Adrenal gland (tissue), 12 donors: ENCODE data around the gene PTGS1. TPM values are rescaled to one million over a fixed set of nuclear protein-coding genes. Genes with fewer than 3 reads are reported as not detected.

Source experiments
- DNase-seq, 7 donors: peaks; one replicate each; pipeline ENCODE4 v3.0.0-alpha.2; 2019 to 2020
- H3K27ac ChIP-seq, 5 donors: fragments of 200-600 bp; sonication (generic) in 4 of 5; 1 replicate in 3 of 5; 2 replicates in 2 of 5; pipeline versions ENCODE4 v1.5.1 to v1.8.0; 2016 to 2020; ENCODE audit warnings: mild to moderate bottlenecking in 1 of 5
- H3K27me3 ChIP-seq: fragments of 200-600 bp; 2 replicates; pipeline ENCODE4 v1.8.0; 2021
- H3K36me3 ChIP-seq, 2 donors: fragments of 200-600 bp; replicated peaks in 1 of 2; 1 replicate in 1 of 2; 2 replicates in 1 of 2; pipeline versions ENCODE4 v1.5.1 to v1.8.0; 2018 to 2022
- H3K4me1 ChIP-seq, 2 donors: fragments of 200-600 bp; replicated peaks in 1 of 2; 1 replicate in 1 of 2; 2 replicates in 1 of 2; pipeline versions ENCODE4 v1.5.1 to v1.8.0; 2018 to 2021
- H3K4me3 ChIP-seq, 4 donors: fragments of 200-600 bp; sonication (generic) in 3 of 4; one replicate each; pipeline ENCODE4 v1.5.1; 2016 to 2018
- H3K9me3 ChIP-seq, 3 donors: fragments of 200-600 bp; sonication (generic) in 1 of 3; replicated peaks in 1 of 3; 1 replicate in 2 of 3; 2 replicates in 1 of 3; pipeline versions ENCODE4 v1.5.1 to v1.8.0; 2016 to 2021
- POLR2A ChIP-seq, 2 donors: fragments of 450-650 bp; IDR thresholded peaks; one replicate each; pipeline ENCODE4 v1.6.1; 2017; ENCODE audit warnings: antibody characterized with exemption in 2 of 2, mild to moderate bottlenecking in 2 of 2, moderate library complexity in 1 of 2
- WGBS, 4 donors: extraction: QIAGEN DNeasy Blood & Tissue Kit in 2 of 4; methylation state at CpG; one replicate each; pipeline versions ENCODE4 v1.1.5 to v1.1.7; 2013 to 2017; 5-methylcytosine and 5-hydroxymethylcytosine counted together
- intact Hi-C, 2 donors: fragments of 100-400 bp; cut with DNase I; formaldehyde crosslinking; loops; one replicate each; pipeline versions ENCODE4 v1.14.1 to v1.15.0; 2022 to 2023
- polyA plus RNA-seq, 3 donors: library from polyadenylated mRNA; stranded (reverse); fragments of 200-250 nt in 2 of 3; fragments of 350-450 nt in 1 of 3; fragmentation: Illumina TruSeq in 1 of 3; extraction: RNeasy Lipid Tissue Mini Kit (QIAGEN cat#74804) in 1 of 3; gene quantifications; one replicate each; pipeline ENCODE4 v1.2.3, GENCODE V29; 2013 to 2014
- total RNA-seq, 9 donors: library from RNA; depleted of rRNA in 4 of 9; stranded (reverse); fragments of >200 nt in 4 of 9; fragments of 120-200 nt in 1 of 9; fragmentation: NEBNext Ultra II Directional in 1 of 9; extraction: Animal tissue kit (Norgen Biotek cat#: 25700) in 1 of 9; gene quantifications; one replicate each; pipeline versions ENCODE4 v1.1.0 to v1.2.4, GENCODE V29; 2013 to 2023
- TF ChIP-seq, protein P1 (sequence below), 6 experiments: fragments of 450-650 bp in 4 of 6; fragments of 200-600 bp in 2 of 6; sonication (generic) in 1 of 6; IDR thresholded peaks; 1 replicate in 5 of 6; 2 replicates in 1 of 6; pipeline versions ENCODE4 v1.5.1 to v1.8.0; 2016 to 2021; ENCODE audit warnings: antibody characterized with exemption in 6 of 6, mild to moderate bottlenecking in 2 of 6, moderate library complexity in 1 of 6
- donor health status: healthy with polysubstance abuse.
- donor health status: Bipolar disorder and iron deficiency.
- donor health status: DM: yes; HTN: yes; CAD: no.
- donor health status: DM: no; HTN: no; CAD: no.
- donor health status: DM: no; HTN: no; CAD: no.
- donor health status: DM: yes; HTN: yes; CAD: no.

Gene PTGS1
- total and polyA plus RNA-seq, 12 donors: 0.78 to 6.6 (median 5.1) TPM

GRCh38 chr9:122367065-122367464 lies 3.8 kb upstream of the PTGS1 start:
- intact Hi-C loops: no loop called here
- no peak overlapping the region for H3K27ac ChIP-seq
- H3K27me3 ChIP-seq: no peaks in the 10 kb centered on the region
- DNase-seq: no peak
- 85 to 90% (median 87%) methylated on average over 7 of the region's 7 CpGs for WGBS, 4 donors
- H3K4me1 ChIP-seq: peaks cover 0 to 8% of the 10 kb centered on the region in 2 donors
- TF ChIP-seq POLR2A (IDR thresholded peaks at IDR 0.05): no peak
- TF ChIP-seq, protein P1, sequence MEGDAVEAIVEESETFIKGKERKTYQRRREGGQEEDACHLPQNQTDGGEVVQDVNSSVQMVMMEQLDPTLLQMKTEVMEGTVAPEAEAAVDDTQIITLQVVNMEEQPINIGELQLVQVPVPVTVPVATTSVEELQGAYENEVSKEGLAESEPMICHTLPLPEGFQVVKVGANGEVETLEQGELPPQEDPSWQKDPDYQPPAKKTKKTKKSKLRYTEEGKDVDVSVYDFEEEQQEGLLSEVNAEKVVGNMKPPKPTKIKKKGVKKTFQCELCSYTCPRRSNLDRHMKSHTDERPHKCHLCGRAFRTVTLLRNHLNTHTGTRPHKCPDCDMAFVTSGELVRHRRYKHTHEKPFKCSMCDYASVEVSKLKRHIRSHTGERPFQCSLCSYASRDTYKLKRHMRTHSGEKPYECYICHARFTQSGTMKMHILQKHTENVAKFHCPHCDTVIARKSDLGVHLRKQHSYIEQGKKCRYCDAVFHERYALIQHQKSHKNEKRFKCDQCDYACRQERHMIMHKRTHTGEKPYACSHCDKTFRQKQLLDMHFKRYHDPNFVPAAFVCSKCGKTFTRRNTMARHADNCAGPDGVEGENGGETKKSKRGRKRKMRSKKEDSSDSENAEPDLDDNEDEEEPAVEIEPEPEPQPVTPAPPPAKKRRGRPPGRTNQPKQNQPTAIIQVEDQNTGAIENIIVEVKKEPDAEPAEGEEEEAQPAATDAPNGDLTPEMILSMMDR (IDR thresholded peaks at IDR 0.05): no peak
- H3K36me3 ChIP-seq: no peaks in the 10 kb centered on the region
- H3K4me3 ChIP-seq: no peak overlapping the region
- no peaks in the 10 kb centered on the region for H3K9me3 ChIP-seq

DNA sequence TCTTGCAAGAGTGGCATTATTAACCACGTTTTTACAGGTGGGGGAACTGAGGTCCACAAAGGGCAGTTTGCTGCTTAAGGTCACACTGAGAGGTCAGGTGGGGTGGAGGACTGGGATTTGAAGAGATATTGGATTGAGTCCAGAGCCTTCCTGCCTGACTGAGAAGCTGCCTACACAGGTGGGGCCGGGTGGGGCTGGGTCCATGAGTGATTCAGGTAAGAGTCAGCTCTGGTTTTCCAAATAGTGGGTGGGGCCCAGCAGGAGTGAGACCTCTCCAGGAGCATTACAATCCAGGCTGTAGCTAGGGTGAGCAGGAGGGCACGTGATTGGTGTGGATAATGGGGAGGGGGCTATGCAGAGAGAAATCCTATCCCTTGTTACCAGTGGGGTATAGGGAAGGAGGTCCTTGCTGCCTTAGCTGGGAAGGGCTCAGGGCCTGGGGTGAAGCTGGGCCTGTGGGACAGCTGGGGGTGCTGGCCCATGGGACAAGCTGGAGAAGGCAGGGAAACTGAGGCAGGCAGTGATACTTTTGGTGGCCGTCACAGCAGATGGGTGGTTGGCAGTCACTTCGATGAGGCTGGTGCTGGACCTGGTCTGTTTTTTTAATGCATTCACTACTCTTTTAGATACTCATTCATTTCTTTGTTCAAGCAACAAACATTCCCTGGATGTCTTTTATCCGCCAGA lies 2.9 kb upstream of the PTGS1 start:
- Histone ChIP-seq H3K9me3 (no peaks in the 10 kb centered on the region), H3K36me3 (no peaks in the 10 kb centered on the region), H3K4me3 (no peak overlapping the region), H3K27ac (no peak overlapping the region), H3K4me1 (peaks cover 0 to 8% of the 10 kb centered on the region in 2 donors), H3K27me3 (no peaks in the 10 kb centered on the region)
- TF ChIP-seq, protein P1 (IDR thresholded peaks at IDR 0.05): no peak
- TF ChIP-seq POLR2A (IDR thresholded peaks at IDR 0.05): no peak
- 81 to 89% (median 85%) methylated on average over 6 of the region's 6 CpGs for WGBS, 4 donors
- intact Hi-C loops: no loop called here
- DNase-seq: no peak

DNA sequence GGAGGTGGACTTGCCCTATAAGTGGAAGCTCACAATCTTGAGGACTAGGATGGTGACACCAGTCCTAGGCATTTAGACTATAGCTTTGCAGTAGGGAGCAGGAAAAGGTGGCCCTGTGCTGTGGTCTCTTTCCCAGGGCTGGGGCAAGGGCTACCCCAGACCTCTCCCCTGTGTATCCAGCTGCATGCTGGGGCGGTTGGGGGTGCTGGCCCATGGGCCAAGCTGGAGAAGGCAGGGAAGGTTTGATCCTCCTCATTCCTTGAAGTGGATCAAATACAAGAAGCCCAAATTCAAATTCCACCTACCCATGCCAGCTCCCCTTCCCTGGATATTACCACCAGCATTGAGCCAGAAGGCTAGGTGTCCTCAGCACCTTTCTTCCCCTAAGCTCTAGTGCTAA lies 2.2 kb upstream of the PTGS1 start:
- no peak for DNase-seq
- H3K9me3 ChIP-seq: no peaks in the 10 kb centered on the region
- no peaks in the 10 kb centered on the region for H3K27me3 ChIP-seq
- no peaks in the 10 kb centered on the region for H3K36me3 ChIP-seq
- no peak for TF ChIP-seq POLR2A (IDR thresholded peaks at IDR 0.05)
- TF ChIP-seq, protein P1 (IDR thresholded peaks at IDR 0.05): no peak
- H3K4me1 ChIP-seq: peaks cover 0 to 8% of the 10 kb centered on the region in 2 donors
- no peak overlapping the region for H3K4me3 ChIP-seq
- intact Hi-C loops: no loop called here
- H3K27ac ChIP-seq: no peak overlapping the region
- 80 to 100% (median 98%) methylated on average over 1 of the region's 1 CpG for WGBS, 4 donors

DNA sequence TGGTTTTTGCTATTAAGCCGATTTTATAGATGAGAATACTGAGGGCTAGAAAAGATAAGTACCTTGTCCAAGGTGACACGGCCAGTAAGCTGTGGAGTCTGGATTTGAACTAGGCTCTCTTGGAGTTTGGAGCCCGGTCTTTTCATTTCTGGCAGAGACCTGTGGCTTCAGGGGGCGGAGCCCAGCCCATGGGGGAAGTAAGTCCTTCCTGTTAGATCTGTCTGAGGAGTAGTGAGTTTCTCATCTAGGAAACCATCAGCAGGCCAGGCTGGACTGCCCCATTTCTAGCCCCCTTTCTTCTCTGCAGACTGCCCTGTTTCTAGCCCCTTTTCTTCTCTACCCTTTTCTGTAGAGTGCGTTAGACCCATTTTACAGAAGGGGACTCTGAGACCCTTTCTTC lies 521 bp upstream of the PTGS1 start:
- no peak overlapping the region for H3K27ac ChIP-seq

More for the DNA sequence above, 521 bp upstream of the PTGS1 start:
- Histone ChIP-seq H3K9me3 (no peaks in the 10 kb centered on the region), H3K4me3 (peak overlapping the region in 1 of 4 donors; percentile 20), H3K36me3 (no peaks in the 10 kb centered on the region), H3K4me1 (peaks cover 5 to 9% of the 10 kb centered on the region in 2 donors), H3K27me3 (no peaks in the 10 kb centered on the region)
- TF ChIP-seq, protein P1 (IDR thresholded peaks at IDR 0.05): no peak
- TF ChIP-seq POLR2A (IDR thresholded peaks at IDR 0.05): no peak
- intact Hi-C loops: no loop called here
- WGBS, 4 donors: 52 to 66% (median 62%) methylated on average over 5 of the region's 5 CpGs
- DNase-seq: peak in 1 of 7 donors; percentile 21
